WERI-Rb-1 (cell line): Measurements from ENCODE around the gene NFIL3.

Experiments used
- DNase-seq: peaks from one replicate; pipeline ENCODE4 v3.0.0-alpha.2; 2020
- H3K27ac ChIP-seq: fragments of 250-450 bp; sonication (Bioruptor Pico); 2 replicates; pipeline ENCODE4 v1.5.1; 2020; ENCODE audit warnings: mild to moderate bottlenecking, moderate library complexity
- H3K27me3 ChIP-seq: fragments of 250-450 bp; sonication (Bioruptor Pico); 2 replicates; pipeline ENCODE4 v1.5.1; 2021; ENCODE audit warnings: mild to moderate bottlenecking, low read depth, moderate library complexity; ENCODE audit not compliant: insufficient read depth, severe bottlenecking
- H3K36me3 ChIP-seq: fragments of 250-450 bp; sonication (Bioruptor Pico); 2 replicates; pipeline ENCODE4 v1.5.1; 2020; ENCODE audit warnings: mild to moderate bottlenecking, moderate library complexity
- H3K4me3 ChIP-seq: 2 replicates; pipeline ENCODE4 v1.5.1; 2011; ENCODE audit warnings: low read depth, mild to moderate bottlenecking, control low read depth, low read length
- H3K9me3 ChIP-seq: fragments of 250-450 bp; sonication (Bioruptor Pico); 2 replicates; pipeline ENCODE4 v1.5.1; 2021; ENCODE audit warnings: mild to moderate bottlenecking, moderate library complexity; ENCODE audit not compliant: severe bottlenecking
- CTCF ChIP-seq: IDR thresholded peaks from 2 replicates; pipeline ENCODE4 v1.5.1; 2011; ENCODE audit warnings: low read depth, mild to moderate bottlenecking, control low read depth, inconsistent platforms, low read length

Gene NFIL3

GRCh38 chr9:91412941-91413340 is 10.7 kb downstream of the NFIL3 start:
- Histone ChIP-seq H3K4me3 (no peak overlapping the region), H3K27ac (no peak overlapping the region), H3K27me3 (no peaks in the 10 kb centered on the region), H3K36me3 (peaks cover 17% of the 10 kb centered on the region), H3K9me3 (no peaks in the 10 kb centered on the region)
- no peak for DNase-seq
- TF ChIP-seq CTCF, result no peak

GRCh38 chr9:91411096-91411771 is 12.4 kb downstream of the NFIL3 start:
- TF ChIP-seq CTCF, result no peak
- no peaks in the 10 kb centered on the region for H3K27me3 ChIP-seq

GRCh38 chr9:91410161-91410560 is 13.5 kb downstream of the NFIL3 start:
- peak; percentile 14 for DNase-seq
- Histone ChIP-seq H3K27me3 (no peaks in the 10 kb centered on the region), H3K4me3 (no peak overlapping the region), H3K27ac (peak overlapping the region; percentile 38; the same call in 1 of the 2 replicates), H3K9me3 (no peaks in the 10 kb centered on the region), H3K36me3 (peaks cover 17% of the 10 kb centered on the region)
- TF ChIP-seq CTCF, result no peak

More at GRCh38 chr9:91411096-91411771, 12.4 kb downstream of the NFIL3 start:
- H3K27ac ChIP-seq, result no peak overlapping the region
- H3K9me3 ChIP-seq, result no peaks in the 10 kb centered on the region
- no peak for DNase-seq
- peaks cover 17% of the 10 kb centered on the region for H3K36me3 ChIP-seq
- H3K4me3 ChIP-seq, result no peak overlapping the region

GRCh38 chr9:91408475-91408874 is 15.2 kb downstream of the NFIL3 start:
- H3K4me3 ChIP-seq, result no peak overlapping the region
- no peak for DNase-seq
- TF ChIP-seq CTCF, result no peak
- no peaks in the 10 kb centered on the region for H3K27me3 ChIP-seq
- H3K27ac ChIP-seq, result no peak overlapping the region
- H3K36me3 ChIP-seq, result peaks cover 17% of the 10 kb centered on the region
- H3K9me3 ChIP-seq, result no peaks in the 10 kb centered on the region

GRCh38 chr9:91407580-91408318 is 15.9 kb downstream of the NFIL3 start:
- TF ChIP-seq CTCF, result no peak
- Histone ChIP-seq H3K9me3 (no peaks in the 10 kb centered on the region), H3K27ac (no peak overlapping the region), H3K36me3 (peaks cover 17% of the 10 kb centered on the region), H3K4me3 (no peak overlapping the region), H3K27me3 (no peaks in the 10 kb centered on the region)
- DNase-seq, result no peak
